ENCODE results near the gene TMSB10.
"Not testable (repeated sequence)": the region's sequence is repeated elsewhere in the genome, so short reads cannot be mapped to it uniquely, and the experiment has no call there.

TMSB10 gene

DNA sequence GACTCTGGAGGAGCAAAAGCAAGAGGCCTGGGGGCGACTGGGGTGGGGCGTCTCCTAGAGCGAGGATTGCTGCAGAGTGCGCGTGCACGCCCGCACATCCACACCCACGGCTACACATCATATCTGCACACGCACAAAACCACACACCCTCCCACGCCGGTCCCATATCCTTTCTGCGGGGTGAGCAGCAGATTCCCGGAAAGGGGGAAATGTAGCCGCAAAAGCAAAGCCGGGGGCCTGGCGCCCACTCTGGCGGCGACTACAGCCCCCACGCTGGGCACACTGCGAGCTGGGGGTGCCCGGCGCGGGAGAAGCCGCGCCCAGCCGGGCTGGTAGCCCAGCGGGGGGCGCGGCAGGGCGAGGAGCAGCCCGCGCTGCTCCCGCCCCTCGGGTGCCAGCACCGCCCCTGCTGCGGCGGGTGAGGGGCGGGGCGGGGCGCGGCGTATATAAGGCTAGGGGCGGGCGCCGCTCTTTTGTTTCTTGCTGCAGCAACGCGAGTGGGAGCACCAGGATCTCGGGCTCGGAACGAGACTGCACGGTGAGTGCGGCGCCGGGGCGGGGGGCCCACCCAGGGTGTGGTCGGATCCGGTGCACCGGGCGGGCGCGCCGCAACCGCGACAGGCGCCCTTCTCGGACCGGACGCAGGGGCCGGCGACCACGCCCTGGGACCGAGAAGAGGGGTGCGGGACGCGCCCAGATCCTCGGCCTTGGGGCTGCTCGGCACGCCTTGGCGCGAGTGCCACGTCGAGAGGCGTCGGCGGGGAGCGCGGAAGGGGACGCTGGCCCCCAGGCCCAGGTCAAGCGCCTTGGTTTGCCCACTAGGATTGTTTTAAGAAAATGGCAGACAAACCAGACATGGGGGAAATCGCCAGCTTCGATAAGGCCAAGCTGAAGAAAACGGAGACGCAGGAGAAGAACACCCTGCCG, at the start of gene TMSB10:
TMSB10 (plus strand) TSS at position 476 of the 927 bp plus-strand sequence.
- DNase-seq (ENCODE audit: low read depth) = peak; percentile 80

DNA sequence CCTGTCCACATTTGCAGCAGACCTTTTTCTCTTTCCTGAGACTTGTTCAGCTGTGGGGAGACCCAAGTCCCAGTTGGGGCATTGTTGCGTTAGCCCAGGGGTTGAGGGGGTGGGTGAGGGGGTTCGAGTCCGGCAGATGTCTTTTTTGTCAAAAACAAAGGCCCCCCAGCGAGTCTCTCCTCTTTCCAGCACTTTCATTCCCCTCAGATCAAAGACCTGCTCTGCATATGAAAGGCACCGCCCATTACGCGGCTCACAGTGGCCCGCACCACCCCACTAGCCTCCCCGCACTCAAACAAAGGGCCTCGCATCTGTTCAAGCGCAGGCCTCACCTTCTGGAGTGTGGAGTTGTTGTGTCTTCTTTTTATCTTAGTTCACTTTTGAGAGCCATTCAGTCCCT, 49.7 kb upstream of the TMSB10 start:
- DNase-seq (ENCODE audit: low read depth) = no peak

GRCh38 chr2:84856787-84857186, 48.7 kb upstream of the TMSB10 start:
- no peak for DNase-seq (ENCODE audit: low read depth)

DNA sequence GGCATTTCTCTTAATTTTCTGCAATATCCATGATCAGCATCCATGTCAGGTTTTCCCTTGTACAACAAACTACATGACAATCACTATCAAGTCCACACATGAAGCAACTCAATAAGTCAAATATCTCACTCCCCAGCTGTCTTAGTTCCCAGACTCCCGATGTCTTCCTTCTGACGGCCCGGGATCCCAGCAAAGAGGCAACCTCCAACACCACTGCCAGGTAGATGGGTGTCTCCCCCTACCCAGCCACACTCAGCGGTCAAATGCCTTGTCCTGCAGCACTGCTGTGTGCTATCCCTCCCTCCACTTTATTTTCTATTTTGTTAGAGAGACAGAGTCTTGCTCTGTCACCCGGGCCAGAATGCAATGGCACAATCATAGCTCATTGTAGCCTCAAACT, 47.9 kb upstream of the TMSB10 start:
- no peak for DNase-seq (ENCODE audit: low read depth)

DNA sequence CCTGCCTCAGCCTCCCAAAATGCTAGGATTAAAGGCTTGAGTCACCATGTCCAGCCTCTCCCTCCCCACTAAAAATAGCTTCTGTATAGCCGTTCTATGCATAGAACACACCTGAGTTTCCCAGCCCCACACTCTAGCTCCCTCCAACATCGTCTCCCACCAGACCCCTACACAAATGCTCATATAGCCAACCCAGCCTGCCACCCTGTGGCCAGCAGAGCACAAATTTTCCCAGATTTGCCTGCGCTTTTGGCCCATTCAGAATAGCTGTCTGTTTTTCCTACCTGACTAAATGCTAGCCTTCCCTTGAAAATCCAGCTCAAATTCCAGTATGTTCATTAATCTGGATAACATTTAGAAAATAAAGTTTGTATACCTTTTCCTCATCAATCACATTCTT, 47.3 kb upstream of the TMSB10 start:
- no peak for DNase-seq (ENCODE audit: low read depth)

- no peak for DNase-seq (ENCODE audit: low read depth)
Observed at GRCh38 chr2:84858937-84859336, 46.5 kb upstream of the TMSB10 start.

GRCh38 chr2:84861539-84861938, 43.9 kb upstream of the TMSB10 start:
- no peak for DNase-seq (ENCODE audit: low read depth)

DNA sequence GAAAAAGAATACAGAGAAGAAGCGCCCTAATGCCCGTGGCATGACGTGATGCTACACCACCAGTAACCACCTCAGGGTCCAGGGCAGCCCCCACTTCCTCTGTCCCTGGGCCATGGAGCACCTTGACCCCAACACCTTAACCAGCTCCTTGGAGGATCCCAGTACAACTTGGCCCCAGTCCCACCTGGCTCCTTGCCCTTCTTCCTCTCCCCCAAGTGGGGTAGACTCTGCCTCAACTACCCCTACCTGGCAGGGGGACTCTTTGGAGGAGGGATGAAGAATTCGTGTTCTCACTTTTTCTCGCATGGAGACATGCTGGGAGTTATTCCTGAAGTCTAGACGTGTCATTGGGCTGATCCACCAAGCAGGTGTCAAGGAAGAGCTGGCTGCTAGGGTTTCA, 43.5 kb upstream of the TMSB10 start:
- no peak for DNase-seq (ENCODE audit: low read depth)

- DNase-seq (ENCODE audit: low read depth) = no peak
Observed at GRCh38 chr2:84865181-84865783, 40.2 kb upstream of the TMSB10 start.

DNA sequence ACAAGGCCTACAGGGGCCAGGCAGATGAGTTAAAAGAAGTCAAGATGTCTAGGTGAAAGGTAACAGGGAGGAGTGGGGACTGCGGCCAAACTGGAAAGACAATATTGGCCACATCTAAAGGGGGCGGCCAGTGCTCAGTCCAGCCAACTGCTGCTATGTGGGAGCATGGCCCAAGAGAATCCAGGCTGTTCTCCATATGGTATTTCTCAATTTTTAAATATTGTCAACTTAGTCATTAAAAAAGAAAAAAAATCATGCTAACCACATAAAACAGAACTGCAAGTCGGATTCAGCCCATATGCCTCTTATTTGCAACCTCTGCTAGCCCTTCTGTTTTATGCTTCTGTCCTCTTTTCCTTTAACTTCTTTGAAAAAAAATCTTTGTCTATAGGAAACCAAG, 39.3 kb upstream of the TMSB10 start:
- no peak for DNase-seq (ENCODE audit: low read depth)

- DNase-seq (ENCODE audit: low read depth) = not testable (repeated sequence)
Observed at GRCh38 chr2:84868327-84868726, 37.1 kb upstream of the TMSB10 start.

GRCh38 chr2:84870306-84870705, 35.1 kb upstream of the TMSB10 start:
- DNase-seq (ENCODE audit: low read depth) = no peak

GRCh38 chr2:84872691-84873090, 32.8 kb upstream of the TMSB10 start:
- not testable (repeated sequence) for DNase-seq (ENCODE audit: low read depth)

- no peak for DNase-seq (ENCODE audit: low read depth)
Observed at GRCh38 chr2:84873350-84873749, 32.1 kb upstream of the TMSB10 start.

DNA sequence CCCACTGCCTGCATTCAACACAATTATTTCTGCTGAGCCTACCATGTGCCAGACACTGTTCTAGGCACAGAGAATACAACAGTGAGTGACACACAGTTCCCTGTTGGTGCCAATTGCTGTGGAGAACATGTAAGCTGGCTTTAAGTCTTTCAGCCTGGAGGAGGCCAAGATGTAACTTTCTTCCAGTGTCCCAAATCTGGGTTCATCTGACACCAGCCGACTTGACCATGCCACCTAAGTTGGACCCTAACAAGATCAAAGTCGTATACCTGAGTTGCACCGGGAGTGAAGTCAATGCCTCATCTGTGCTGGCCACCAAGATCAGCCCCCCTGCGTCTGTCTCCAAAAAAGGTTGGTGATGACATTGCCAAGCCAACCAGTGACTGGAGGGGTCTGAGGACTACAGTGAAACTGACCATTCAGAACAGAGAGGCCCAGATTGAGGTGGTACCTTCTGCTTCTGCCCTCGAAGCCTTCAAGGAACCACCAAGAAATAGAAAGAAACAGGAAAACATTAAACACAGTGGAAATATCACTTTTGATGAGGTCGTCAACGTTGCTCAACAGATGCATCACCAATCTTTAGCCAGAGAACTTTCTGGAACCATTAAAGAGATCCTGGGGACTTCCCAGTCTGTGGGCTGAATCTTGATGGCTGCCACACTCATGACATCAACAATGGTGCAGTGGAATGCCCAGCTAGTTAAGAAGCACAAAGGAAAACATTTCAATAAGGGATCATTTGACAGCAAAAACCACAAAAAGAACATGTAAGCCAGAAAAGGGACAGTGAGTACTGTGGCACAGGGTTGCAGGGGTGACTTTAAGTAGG, 30.9 kb upstream of the TMSB10 start:
- DNase-seq (ENCODE audit: low read depth) = no peak

DNA sequence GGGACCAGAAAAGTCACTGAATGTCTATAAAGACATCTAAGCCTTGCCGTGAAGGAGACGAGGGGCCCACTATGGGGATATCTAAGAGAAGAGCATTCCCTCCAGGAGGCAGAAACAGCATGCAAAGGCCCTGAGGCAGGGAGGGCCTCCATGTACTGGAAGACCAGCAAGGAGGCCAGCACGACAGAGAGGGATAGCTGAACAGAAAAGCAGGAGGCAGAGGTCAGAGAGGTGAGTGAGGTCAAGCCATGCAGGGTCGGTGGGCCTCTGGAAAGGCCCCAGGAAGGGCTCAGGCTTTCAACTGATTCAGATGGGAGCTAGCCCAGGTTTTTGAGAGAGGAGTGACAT, 30.3 kb upstream of the TMSB10 start:
- DNase-seq (ENCODE audit: low read depth) = no peak

GRCh38 chr2:84875619-84876018, 29.8 kb upstream of the TMSB10 start:
- DNase-seq (ENCODE audit: low read depth) = not testable (repeated sequence)

DNA sequence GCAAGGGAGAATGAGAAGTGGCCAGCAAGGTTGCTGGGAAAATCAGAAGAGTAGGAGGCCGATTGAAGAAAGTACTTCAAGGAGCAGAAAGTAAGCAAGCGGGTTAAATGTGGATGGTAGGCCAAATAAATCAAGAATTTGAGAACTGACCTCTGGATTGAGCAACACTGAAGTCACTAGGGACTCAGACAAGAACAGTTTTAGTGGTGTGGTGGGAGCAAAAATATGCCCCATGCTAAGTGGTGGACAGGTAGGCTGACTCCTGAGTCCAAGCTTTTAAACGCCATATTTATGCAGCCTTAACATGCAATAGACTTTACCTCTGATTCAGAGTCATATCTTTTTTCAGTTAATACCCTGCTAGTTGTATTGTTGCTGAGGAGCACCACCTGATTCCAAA, 29.1 kb upstream of the TMSB10 start:
- DNase-seq (ENCODE audit: low read depth) = no peak

DNA sequence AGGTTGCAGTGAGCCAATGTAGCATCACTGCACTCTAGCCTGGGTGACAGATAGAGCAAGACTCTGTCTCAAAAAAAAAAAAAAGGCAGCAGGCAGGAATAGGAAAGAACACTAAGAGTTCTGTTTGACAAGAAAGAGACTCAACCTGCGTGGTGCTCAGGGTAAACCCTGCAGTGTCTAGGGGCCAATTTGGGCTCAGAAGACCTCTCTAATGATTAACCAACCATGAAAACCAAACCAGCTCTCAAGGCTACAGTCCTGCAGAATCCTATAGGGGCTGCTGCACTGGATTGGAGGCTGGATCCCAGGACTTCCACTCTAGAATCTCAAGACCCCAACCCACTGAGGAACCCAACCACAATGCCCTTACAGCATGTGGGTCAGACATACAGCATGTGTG, 27.0 kb upstream of the TMSB10 start:
- no peak for DNase-seq (ENCODE audit: low read depth)

GRCh38 chr2:84878896-84879583, 26.4 kb upstream of the TMSB10 start:
- DNase-seq (ENCODE audit: low read depth) = no peak

DNA sequence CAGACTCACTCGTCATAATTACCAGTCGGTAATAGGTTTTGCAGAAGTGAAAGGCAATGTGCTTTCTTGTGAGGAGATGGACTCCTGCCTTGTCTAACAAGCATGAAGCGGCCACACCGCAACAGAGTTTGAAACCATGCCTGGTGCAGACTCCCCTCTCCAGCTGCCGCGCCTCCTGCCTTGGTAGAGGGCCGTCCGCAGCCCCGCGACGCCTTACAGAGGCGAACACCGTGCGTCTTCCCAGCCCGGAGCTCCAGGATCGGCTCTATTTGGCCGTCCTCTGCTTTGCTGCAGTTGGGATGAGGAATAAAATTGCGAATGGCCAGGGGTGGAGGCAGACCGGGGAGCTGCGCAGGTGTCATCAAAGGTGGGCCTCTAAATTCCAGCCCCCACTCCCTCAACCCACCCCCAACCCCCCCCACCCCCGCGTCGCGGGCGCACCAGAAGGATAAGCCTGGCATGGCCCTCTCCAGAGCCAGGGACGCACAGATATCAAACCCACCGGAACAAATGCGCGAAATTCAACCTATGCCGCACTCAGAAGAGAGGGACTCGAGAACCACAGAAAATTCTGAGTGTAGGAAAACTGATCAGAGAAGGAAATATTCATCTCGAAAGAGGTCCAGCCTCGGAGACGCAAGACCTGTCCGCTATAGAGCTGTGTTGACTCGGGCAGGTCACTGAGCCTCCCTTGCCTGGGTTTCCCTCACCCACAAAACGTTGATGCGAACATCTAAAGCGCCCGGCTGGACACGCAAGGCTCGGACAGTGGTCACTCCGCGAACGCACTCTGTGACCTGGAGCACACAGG, 25.7 kb upstream of the TMSB10 start:
- DNase-seq (ENCODE audit: low read depth) = no peak

DNA sequence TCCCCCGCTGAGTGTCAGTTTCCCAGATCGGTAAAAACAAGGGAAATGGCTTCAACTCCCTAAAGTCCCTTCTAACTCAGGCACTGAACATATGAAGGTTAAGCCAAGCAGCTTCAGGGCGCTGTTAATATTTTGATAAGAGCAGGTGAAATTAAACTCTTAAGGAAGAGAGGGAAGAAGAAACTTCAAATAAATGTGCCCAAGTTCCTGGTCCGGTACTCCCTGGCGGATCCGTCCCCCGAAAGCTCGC, 25.1 kb upstream of the TMSB10 start:
- no peak for DNase-seq (ENCODE audit: low read depth)
